HepG2 (cell line): ENCODE results near the gene ZNF621. TPM values are rescaled to one million over a fixed set of nuclear protein-coding genes. Genes with fewer than 3 reads are reported as not detected.

ENCODE experiments used
- ARHGAP35 ChIP-seq: sonication (generic); formaldehyde crosslinking; IDR thresholded peaks from 2 replicates; pipeline ENCODE4 v1.9.0; 2022; ENCODE audit warnings: mild to moderate bottlenecking, inconsistent platforms, moderate library complexity, missing genetic modification reagents, borderline replicate concordance
- BRD4 ChIP-seq: sonication (generic); formaldehyde crosslinking; IDR thresholded peaks from 2 replicates; pipeline ENCODE4 v1.4.0; 2020; ENCODE audit warnings: missing genetic modification reagents
- BRF2 ChIP-seq: sonication (generic); formaldehyde crosslinking; IDR thresholded peaks from 2 replicates; pipeline ENCODE4 v1.8.1; 2022; ENCODE audit warnings: mild to moderate bottlenecking, missing genetic modification reagents
- CHD2 ChIP-seq: IDR thresholded peaks from 2 replicates; pipeline ENCODE4 v1.6.1; 2011; ENCODE audit warnings: low read depth, low read length, improper control_type of control experiment
- GPN1 ChIP-seq: sonication (generic); formaldehyde crosslinking; IDR thresholded peaks from 2 replicates; pipeline ENCODE4 v1.5.1; 2020; ENCODE audit warnings: missing genetic modification reagents, borderline replicate concordance
- MXI1 ChIP-seq: IDR thresholded peaks from 3 replicates; pipeline ENCODE4 v1.6.1; 2012; ENCODE audit warnings: low read depth, low read length, inconsistent platforms, borderline replicate concordance
- MZF1 ChIP-seq: sonication (generic); formaldehyde crosslinking; IDR thresholded peaks from 2 replicates; pipeline ENCODE4 v1.8.1; 2023; ENCODE audit warnings: mild to moderate bottlenecking, missing genetic modification reagents, borderline replicate concordance
- NCOR1 ChIP-seq: fragments of 200-600 bp; sonication (generic); IDR thresholded peaks from 2 replicates; pipeline ENCODE4 v1.7.0; 2017; ENCODE audit warnings: antibody characterized with exemption, low read length, borderline replicate concordance
- ONECUT2 ChIP-seq: sonication (generic); formaldehyde crosslinking; IDR thresholded peaks from 2 replicates; pipeline ENCODE4 v1.4.0; 2020; ENCODE audit warnings: missing genetic modification reagents
- PREB ChIP-seq: sonication (generic); formaldehyde crosslinking; IDR thresholded peaks from 2 replicates; pipeline ENCODE4 v1.4.0; 2020; ENCODE audit warnings: missing genetic modification reagents
- STAG1 ChIP-seq: sonication (generic); formaldehyde crosslinking; IDR thresholded peaks from 2 replicates; pipeline ENCODE4 v1.4.0; 2020; ENCODE audit warnings: missing genetic modification reagents
- TBP ChIP-seq: sonication (generic); formaldehyde crosslinking; IDR thresholded peaks from 2 replicates; pipeline ENCODE4 v1.5.0; 2020; ENCODE audit warnings: missing genetic modification reagents
- ZBTB4 ChIP-seq: sonication (generic); formaldehyde crosslinking; IDR thresholded peaks from 2 replicates; pipeline ENCODE4 v1.4.0; 2020; ENCODE audit warnings: missing genetic modification reagents, mild to moderate bottlenecking, borderline replicate concordance
- ZFAT ChIP-seq: sonication (generic); formaldehyde crosslinking; conservative IDR thresholded peaks from 2 replicates; pipeline ENCODE4 v1.8.1; 2023; ENCODE audit warnings: missing genetic modification reagents, inconsistent platforms
- ZFP41 ChIP-seq: sonication (generic); formaldehyde crosslinking; IDR thresholded peaks from 2 replicates; pipeline ENCODE4 v1.4.0; 2020; ENCODE audit warnings: mild to moderate bottlenecking, missing genetic modification reagents, borderline replicate concordance
- ZFP91 ChIP-seq: sonication (generic); formaldehyde crosslinking; IDR thresholded peaks from 2 replicates; pipeline ENCODE4 v1.9.0; 2022; ENCODE audit warnings: missing genetic modification reagents, mild to moderate bottlenecking, borderline replicate concordance
- ZNF251 ChIP-seq: sonication (generic); formaldehyde crosslinking; IDR thresholded peaks from 2 replicates; pipeline ENCODE4 v1.9.0; 2021; ENCODE audit warnings: mild to moderate bottlenecking, missing genetic modification reagents
- ZNF329 ChIP-seq: sonication (generic); formaldehyde crosslinking; IDR thresholded peaks from 2 replicates; pipeline ENCODE4 v1.9.0; 2021; ENCODE audit warnings: low read depth, mild to moderate bottlenecking, missing genetic modification reagents
- ZNF550 ChIP-seq: sonication (generic); formaldehyde crosslinking; IDR thresholded peaks from 2 replicates; pipeline ENCODE4 v1.4.0; 2020; ENCODE audit warnings: mild to moderate bottlenecking, missing genetic modification reagents, borderline replicate concordance
- polyA plus RNA-seq, 8 experiments: library from polyadenylated mRNA; depleted of rRNA in 3 of 8; stranded (reverse) in 7 of 8; unstranded in 1 of 8; fragments of >200 nt; fragmentation: Illumina TruSeq in 4 of 8; extraction: Trizol in 4 of 8; gene quantifications; 2 replicates each; pipeline versions ENCODE4 v1.2.1 to v1.2.3, GENCODE V29; 2011 to 2016; ENCODE audit warnings: low read depth in 4 of 8, missing spikeins in 1 of 8, mixed read lengths in 1 of 8; ENCODE audit not compliant: insufficient read depth in 1 of 8
- total RNA-seq, 5 experiments: library from RNA; depleted of rRNA; stranded (reverse); fragments of >200 nt; fragmentation: Illumina TruSeq; extraction: Trizol; gene quantifications; 2 replicates each; pipeline ENCODE4 v1.2.3, GENCODE V29; 2016; ENCODE audit warnings: low read depth in 1 of 5
- TF ChIP-seq, protein P1 (sequence below): sonication (generic); formaldehyde crosslinking; IDR thresholded peaks from 2 replicates; pipeline ENCODE4 v1.5.0; 2020; ENCODE audit warnings: missing genetic modification reagents
- TF ChIP-seq, protein P2 (sequence below): sonication (generic); formaldehyde crosslinking; IDR thresholded peaks from 2 replicates; pipeline ENCODE4 v1.4.0; 2020; ENCODE audit warnings: missing genetic modification reagents

Gene ZNF621
- total and polyA plus RNA-seq, 2 of the 13 experiments (the other 11 are each of a cell fraction or from before 2014, with no cell fraction given) = 13.2 to 14.9 TPM

DNA sequence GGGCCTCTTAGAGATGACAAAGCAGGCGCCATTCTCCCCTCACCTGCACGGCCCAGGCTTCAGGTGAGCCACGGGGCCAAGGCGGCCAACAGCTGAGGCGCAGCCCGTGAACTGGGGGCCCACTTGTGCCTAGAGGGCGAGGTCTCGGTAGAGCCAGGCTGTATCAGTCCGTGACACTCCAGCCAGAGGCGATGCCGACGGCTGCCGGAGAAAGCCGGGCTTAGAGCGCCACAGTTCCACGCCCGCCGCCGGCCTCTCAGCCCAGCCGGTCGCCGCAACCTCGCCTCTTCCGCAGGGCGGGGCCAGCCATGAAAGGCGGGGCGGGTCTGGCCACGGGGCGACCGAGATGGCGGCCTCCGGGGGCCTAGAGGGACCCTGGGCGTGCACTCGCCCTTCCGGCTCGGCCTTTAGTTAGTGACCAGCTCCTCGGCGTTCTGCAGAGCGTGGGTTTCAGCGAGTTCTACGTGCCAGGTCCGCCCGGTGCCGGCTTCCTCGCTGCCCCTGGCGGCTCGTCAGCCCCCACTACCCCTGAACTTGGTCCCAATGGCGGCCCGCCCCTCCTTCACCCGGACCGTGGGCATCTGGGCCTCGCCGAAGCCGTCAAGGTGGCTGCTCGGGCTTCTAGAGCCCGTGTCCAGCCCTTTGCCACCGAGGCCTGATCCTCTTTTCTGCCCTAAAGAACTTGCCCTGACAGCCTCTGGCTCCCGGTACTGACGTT is at the start of gene ZNF621 (continued):
- TF ChIP-seq CHD2 (no peak), ZBTB4 (CRISPR knock-in tag) (peak; percentile 57; the same call in 1 of the 2 replicates), ZNF550 (CRISPR knock-in tag) (no peak), ZFAT (no peak), ZNF251 (CRISPR knock-in tag) (no peak), TBP (CRISPR knock-in tag) (0 out of 2 replicates have a peak, but pooled peaks have one; percentile 12), ZNF329 (CRISPR knock-in tag) (no peak), PREB (no peak; the same call in 1 of the 2 replicates), ONECUT2 (CRISPR knock-in tag) (no peak), GPN1 (CRISPR knock-in tag) (0 out of 2 replicates have a peak, but pooled peaks have one; percentile 15), BRF2 (CRISPR knock-in tag) (peak; percentile 80), NCOR1 (no peak), ARHGAP35 (CRISPR knock-in tag) (peak; percentile 92), BRD4 (peak; percentile 91), STAG1 (CRISPR knock-in tag) (peak; percentile 27), MZF1 (CRISPR knock-in tag) (no peak), ZFP41 (CRISPR knock-in tag) (0 out of 2 replicates have a peak, but pooled peaks have one; percentile 18), MXI1 (peak; percentile 75; the same call in 1 of the 3 replicates), ZFP91 (CRISPR knock-in tag) (peak; percentile 71; the same call in 1 of the 2 replicates)
- TF ChIP-seq, protein P1, sequence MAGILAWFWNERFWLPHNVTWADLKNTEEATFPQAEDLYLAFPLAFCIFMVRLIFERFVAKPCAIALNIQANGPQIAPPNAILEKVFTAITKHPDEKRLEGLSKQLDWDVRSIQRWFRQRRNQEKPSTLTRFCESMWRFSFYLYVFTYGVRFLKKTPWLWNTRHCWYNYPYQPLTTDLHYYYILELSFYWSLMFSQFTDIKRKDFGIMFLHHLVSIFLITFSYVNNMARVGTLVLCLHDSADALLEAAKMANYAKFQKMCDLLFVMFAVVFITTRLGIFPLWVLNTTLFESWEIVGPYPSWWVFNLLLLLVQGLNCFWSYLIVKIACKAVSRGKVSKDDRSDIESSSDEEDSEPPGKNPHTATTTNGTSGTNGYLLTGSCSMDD (CRISPR knock-in tag) = no peak
- TF ChIP-seq, protein P2, sequence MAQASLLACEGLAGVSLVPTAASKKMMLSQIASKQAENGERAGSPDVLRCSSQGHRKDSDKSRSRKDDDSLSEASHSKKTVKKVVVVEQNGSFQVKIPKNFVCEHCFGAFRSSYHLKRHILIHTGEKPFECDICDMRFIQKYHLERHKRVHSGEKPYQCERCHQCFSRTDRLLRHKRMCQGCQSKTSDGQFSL (CRISPR knock-in tag) = no peak
